Nucleus accumbens (tissue), 56 donors: ENCODE data around the gene TEX35.

Source experiments
- DNase-seq, 56 donors: peaks; one replicate each; lab custom pipeline; 2025; lab: John Stamatoyannopoulos, UW

Gene TEX35

DNA sequence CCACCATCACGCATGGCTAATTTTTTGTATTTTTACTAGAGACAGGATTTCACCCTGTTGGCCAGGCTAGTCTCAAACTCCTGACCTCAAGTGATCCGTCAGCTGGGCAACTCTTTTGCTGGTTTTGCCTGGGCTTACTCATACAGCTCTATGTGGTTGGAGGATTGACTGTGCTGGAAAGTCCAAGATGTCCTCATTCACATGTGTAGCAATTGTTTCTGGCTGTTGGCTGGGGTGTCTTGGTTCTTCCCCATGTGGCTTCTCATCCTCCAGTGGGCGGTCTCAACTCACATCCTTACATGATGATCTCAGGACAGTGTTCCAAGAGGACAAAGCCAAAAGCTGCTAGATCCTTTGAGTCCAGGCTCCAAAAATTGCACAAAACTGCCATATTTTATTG lies 53.3 kb downstream of the TEX35 start:
- DNase-seq: no peak

GRCh38 chr1:178571807-178572206 lies 58.9 kb downstream of the TEX35 start:
- no peak for DNase-seq
